Small intestine (tissue), 7 donors: ENCODE measurements around the gene RFWD3. TPM values are rescaled to one million over a fixed set of nuclear protein-coding genes. Genes with fewer than 3 reads are reported as not detected.
A peak's percentile ranks its signal among the peaks of the same experiment; 100 is the strongest.

Source experiments
- DNase-seq, 2 donors: peaks; one replicate each; pipeline versions ENCODE4 v3.0.0 to v3.0.0-alpha.2; 2013
- FAIRE-seq: peaks from 2 replicates; lab custom pipeline; 2012; peaks lifted over from hg19 to GRCh38; lab: Jason Lieb, UNC
- H3K27ac ChIP-seq, 3 donors: one replicate each; pipeline ENCODE4 v1.5.1; 2013; ENCODE audit warnings: low read length in 2 of 3, mild to moderate bottlenecking in 2 of 3, control low read depth in 1 of 3, inconsistent platforms in 1 of 3, low read depth in 1 of 3, moderate library complexity in 1 of 3
- H3K27me3 ChIP-seq, 3 donors: one replicate each; pipeline ENCODE4 v1.6.1; 2013; ENCODE audit warnings: low read length in 3 of 3, inconsistent platforms in 1 of 3; ENCODE audit not compliant: control insufficient read depth in 3 of 3, insufficient read depth in 3 of 3
- H3K36me3 ChIP-seq, 3 donors: one replicate each; pipeline ENCODE4 v1.6.1; 2013; ENCODE audit warnings: low read length in 3 of 3, inconsistent platforms in 1 of 3, low read depth in 1 of 3, mild to moderate bottlenecking in 1 of 3, moderate library complexity in 1 of 3; ENCODE audit not compliant: control insufficient read depth in 3 of 3, insufficient read depth in 2 of 3
- H3K4me1 ChIP-seq, 3 donors: one replicate each; pipeline ENCODE4 v1.6.1; 2013; ENCODE audit warnings: low read length in 2 of 3, inconsistent platforms in 1 of 3, low read depth in 1 of 3, mild to moderate bottlenecking in 1 of 3, moderate library complexity in 1 of 3; ENCODE audit not compliant: control insufficient read depth in 3 of 3, insufficient read depth in 2 of 3
- H3K4me3 ChIP-seq, 3 donors: one replicate each; pipeline ENCODE4 v1.5.1; 2013; ENCODE audit warnings: low read length in 3 of 3, control low read depth in 1 of 3, inconsistent platforms in 1 of 3, low read depth in 1 of 3, mild to moderate bottlenecking in 1 of 3, moderate library complexity in 1 of 3
- H3K9me3 ChIP-seq, 2 donors: one replicate each; pipeline ENCODE4 v1.6.1; 2013; ENCODE audit warnings: low read depth in 1 of 2, low read length in 1 of 2; ENCODE audit not compliant: control insufficient read depth in 2 of 2, insufficient read depth in 1 of 2
- WGBS, 3 donors: extraction: QIAGEN DNeasy Blood & Tissue Kit; methylation state at CpG; one replicate each; pipeline ENCODE4 v1.1.7; 2013; 5-methylcytosine and 5-hydroxymethylcytosine counted together
- polyA plus RNA-seq, 4 donors: library from polyadenylated mRNA; stranded (reverse) in 3 of 4; unstranded in 1 of 4; fragments of 200-250 nt in 3 of 4; fragments of 120-200 nt in 1 of 4; gene quantifications; one replicate each; pipeline versions ENCODE4 v1.2.1 to v1.2.3, GENCODE V29; 2013
- donor health status: healthy with polysubstance abuse.
- donor health status: control.
- donor health status: control.
- donor health status: Bipolar disorder and iron deficiency.
- donor health status: healthy.

RFWD3 gene
- polyA plus RNA-seq, 4 donors, result 5.8 to 19.4 (median 11.1) TPM

DNA sequence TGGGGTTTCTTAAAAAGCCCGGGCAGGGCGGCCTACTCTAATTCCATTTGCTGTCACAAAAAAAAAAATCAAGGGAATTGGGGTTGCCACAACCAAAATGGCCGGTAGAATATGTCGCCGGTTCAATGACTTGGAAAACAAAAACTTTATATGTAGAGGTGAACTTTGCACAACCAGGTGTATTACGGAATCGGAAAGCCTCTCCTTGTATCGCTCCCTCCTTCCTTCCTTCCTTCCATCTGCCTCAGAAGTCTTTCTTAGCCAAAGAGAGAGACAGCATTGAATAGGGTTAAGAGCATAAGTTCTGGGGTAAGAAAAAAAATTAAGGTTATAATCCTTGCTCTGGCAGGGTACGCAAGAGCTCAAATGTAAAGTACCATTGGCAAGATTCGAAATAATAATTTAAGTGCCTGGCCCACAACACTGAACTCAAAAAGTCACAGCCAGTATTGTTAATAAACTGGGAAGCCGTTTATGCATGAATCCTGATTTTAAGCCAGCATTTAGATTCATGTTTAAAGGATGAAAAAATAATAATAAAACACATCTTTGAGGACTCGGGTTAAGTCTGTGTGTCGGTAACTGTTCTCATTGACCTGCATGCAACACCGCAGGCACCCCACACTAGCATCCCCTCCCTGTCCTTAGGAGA is 59.2 kb downstream of the RFWD3 start:
- Histone ChIP-seq H3K36me3 (no peaks in the 10 kb centered on the region), H3K4me1 (peaks cover 2 to 14% (median 8%) of the 10 kb centered on the region in 3 donors), H3K4me3 (peak overlapping the region; percentile 71 to 96 (median 85)), H3K9me3 (no peaks in the 10 kb centered on the region), H3K27ac (peak overlapping the region; percentile 43 to 97 (median 95)), H3K27me3 (no peaks in the 10 kb centered on the region)
- whole genome bisulfite sequencing, 3 donors, result 20 to 28% (median 26%) methylated on average over 14 of the region's 14 CpGs
- FAIRE-seq, result no peak
- DNase-seq, result peak in 1 of 2 donors; percentile 84

DNA sequence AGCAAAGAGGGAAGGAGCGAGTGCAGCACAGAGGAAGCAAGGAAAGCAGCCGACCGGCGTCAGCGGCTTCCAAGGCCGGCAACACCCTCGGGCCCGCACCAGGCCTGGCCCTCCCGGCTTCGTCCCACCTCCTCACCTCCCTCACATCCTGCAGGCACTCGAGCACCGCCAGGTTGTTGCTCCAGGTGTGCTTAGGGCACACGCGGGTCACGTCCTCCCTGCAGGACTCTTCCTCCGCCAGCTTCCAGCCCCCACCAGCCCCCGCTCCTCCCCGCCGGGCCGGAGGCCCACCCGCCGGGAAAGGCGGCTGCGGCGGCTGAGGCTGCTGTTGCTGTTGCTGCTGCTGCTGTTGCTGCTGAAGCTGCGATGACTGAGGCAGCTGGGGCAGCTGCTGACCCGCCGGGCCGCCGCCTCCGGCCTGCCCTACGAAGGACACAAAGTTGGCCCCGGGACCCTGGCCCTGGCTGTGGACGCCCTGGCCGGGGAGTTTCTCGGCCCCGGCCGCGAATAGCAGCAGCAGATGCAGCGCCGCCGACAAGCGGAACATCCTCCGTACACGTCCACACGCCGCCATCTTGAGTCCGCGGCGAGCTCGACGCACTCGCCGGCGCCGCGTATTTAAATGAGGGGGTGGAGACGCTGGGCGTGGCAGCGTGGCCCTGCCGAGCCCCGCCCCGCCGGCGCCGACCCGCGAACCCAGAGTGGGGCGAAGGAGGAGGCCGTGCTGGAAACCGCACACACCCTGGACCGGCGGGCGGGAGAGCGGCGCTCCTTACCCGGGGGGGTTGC is 60.0 kb downstream of the RFWD3 start, which contains the start of gene GLG1:
Gene GLG1, minus strand, starts transcription at position 594 of the 789 bp plus-strand sequence. Its CDS starts 20 bp downstream, at position 574.
- DNase-seq, result peak; percentile 93 to 97
- H3K27me3 ChIP-seq, result no peaks in the 10 kb centered on the region
- H3K4me1 ChIP-seq, result peaks cover 2 to 14% (median 8%) of the 10 kb centered on the region in 3 donors
- peak within 1 kb of the TSS; percentile 71 to 96 (median 85) for H3K4me3 ChIP-seq
- no peaks in the 10 kb centered on the region for H3K9me3 ChIP-seq
- no peaks in the 10 kb centered on the region for H3K36me3 ChIP-seq
- WGBS, 3 donors, result 0 to 1% (median 0%) methylated on average over 61 to 77 of the region's 77 CpGs
- no peak for FAIRE-seq
- H3K27ac ChIP-seq, result peak within 1 kb of the TSS; percentile 94 to 97 (median 95)

DNA sequence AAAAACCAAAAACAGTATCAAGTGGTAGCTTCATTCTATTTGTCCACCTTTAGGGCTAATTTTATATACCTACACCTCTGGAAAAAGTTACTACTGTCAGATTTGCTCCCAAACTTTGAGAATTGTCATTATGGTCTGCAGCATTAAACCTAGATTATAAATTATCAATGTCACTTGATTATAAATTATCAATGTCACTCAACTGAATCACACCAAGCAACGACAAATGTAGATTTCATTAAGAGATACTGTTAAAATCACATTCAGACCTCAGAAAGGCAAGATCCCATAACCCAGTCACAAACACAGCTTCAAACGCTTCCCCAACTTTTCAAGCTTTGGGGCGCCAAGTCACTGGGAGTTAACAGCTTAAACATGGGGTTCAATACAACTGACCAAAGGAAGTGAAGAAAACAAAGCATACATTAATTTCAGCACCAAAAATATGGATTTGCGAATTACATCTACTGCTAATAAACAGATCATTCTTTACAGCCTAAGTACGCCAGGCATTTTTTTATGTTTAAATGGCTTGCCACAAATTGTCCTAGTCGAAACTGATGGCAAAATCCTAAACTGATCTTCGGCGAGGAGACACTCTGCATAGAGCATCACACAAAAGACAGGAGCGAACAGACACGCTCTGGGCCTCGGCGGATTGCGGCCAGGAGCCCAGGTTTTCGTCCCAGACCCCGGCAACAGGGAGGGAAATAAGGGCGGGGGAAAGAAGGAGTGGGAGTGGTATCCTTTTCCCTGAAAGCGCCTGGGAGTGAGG is 60.7 kb downstream of the RFWD3 start:
- Histone ChIP-seq H3K27ac (peak overlapping the region; percentile 94 to 97 (median 95)), H3K9me3 (no peaks in the 10 kb centered on the region), H3K4me3 (peak overlapping the region; percentile 71 to 96 (median 85)), H3K27me3 (no peaks in the 10 kb centered on the region), H3K36me3 (no peaks in the 10 kb centered on the region), H3K4me1 (peaks cover 2 to 14% (median 8%) of the 10 kb centered on the region in 3 donors)
- peak in 1 of 2 donors; percentile 31 for DNase-seq
- no peak for FAIRE-seq
- WGBS, 3 donors, result 1 to 3% (median 3%) methylated on average over 15 to 17 of the region's 17 CpGs

DNA sequence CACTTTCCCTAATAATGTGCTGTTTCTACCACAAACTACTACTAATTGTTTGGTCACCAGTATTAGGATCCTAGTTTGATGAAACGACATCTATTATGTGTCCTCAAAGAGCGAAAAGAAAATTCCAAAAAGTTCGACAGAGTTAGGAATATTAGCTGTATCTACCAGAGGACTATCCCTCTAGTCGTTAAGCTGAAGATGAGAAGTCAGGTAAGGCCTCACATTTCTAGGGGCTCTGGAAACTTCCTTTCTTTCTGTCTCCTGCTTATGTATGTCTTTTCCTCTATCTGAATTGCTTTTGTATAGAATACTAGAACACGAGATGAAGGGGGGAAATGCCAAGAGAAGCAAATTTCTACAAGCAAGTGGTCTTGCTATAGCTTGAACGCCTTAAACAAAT is 61.3 kb downstream of the RFWD3 start:
- Histone ChIP-seq H3K4me3 (peak overlapping the region in 2 of 3 donors; percentile 71 to 96), H3K27ac (no peak overlapping the region)
- FAIRE-seq, result no peak

DNA sequence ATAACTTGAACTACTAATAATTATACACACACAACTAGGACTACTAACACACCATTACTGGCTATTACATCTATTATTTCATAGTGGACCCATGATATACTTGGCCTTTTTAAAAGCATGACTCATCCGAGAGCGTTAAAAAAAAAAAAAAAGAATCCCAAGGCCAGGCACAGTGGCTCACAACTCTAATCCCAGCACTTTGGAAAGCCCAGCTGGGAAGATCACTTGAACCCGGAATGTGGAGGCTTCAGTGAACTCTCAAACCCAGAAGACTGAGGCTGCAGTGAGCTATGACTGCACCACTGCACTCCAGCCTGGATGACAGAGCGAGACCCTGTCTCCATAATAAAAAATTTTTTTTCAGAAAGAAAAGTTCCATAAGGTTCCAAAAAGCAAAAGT is 62.8 kb downstream of the RFWD3 start:
- FAIRE-seq (no peak), DNase-seq (peak in 1 of 2 donors; percentile 61)
- Histone ChIP-seq H3K9me3 (no peaks in the 10 kb centered on the region), H3K4me1 (peaks cover 2 to 14% (median 8%) of the 10 kb centered on the region in 3 donors), H3K27me3 (no peaks in the 10 kb centered on the region), H3K4me3 (no peak overlapping the region), H3K27ac (no peak overlapping the region), H3K36me3 (peaks cover 0 to 5% (median 0%) of the 10 kb centered on the region in 3 donors)
- 46 to 56% (median 54%) methylated on average over 4 of the region's 4 CpGs for WGBS, 3 donors

More for the DNA sequence above, 61.3 kb downstream of the RFWD3 start:
- no peak for DNase-seq
- peaks cover 2 to 14% (median 8%) of the 10 kb centered on the region in 3 donors for H3K4me1 ChIP-seq
- no peaks in the 10 kb centered on the region for H3K27me3 ChIP-seq
- peaks cover 0 to 2% (median 0%) of the 10 kb centered on the region in 3 donors for H3K36me3 ChIP-seq
- no peaks in the 10 kb centered on the region for H3K9me3 ChIP-seq
- WGBS, 3 donors, result 36 to 44% (median 42%) methylated on average over 6 of the region's 6 CpGs

DNA sequence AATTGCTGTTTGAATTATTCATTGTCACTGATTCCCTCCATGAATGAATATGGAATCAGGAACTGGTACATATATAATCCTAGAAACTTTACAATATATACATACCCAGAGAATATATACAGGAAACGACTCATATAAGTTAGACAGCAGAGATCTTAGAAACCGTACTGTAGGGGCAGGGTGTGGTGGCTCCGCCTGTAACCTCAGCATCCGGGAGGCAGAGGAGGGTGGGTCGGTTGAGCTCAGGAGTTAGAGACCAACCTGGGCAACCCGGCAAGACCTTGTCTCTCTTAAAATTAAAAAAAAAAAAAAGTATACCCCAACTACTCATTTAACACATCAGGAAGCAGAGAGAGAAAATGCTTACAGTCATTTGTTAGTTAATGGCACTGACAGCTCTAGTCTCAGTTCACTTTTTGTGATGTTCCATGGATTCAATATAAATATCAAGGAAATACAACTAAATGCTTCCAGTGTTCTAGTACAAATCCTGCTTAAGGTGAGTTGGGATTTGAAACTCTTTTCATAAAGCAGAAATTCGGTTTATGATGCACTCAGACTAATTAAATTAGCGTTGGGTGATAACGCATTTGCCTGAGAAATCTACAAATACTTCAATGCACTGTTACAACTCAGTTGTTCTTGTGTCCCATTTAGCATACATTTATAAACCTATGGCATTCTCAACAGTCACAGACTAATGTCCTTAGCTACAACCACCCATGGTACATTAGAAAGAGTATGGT is 65.4 kb downstream of the RFWD3 start:
- DNase-seq, result peak in 1 of 2 donors; percentile 48

DNA sequence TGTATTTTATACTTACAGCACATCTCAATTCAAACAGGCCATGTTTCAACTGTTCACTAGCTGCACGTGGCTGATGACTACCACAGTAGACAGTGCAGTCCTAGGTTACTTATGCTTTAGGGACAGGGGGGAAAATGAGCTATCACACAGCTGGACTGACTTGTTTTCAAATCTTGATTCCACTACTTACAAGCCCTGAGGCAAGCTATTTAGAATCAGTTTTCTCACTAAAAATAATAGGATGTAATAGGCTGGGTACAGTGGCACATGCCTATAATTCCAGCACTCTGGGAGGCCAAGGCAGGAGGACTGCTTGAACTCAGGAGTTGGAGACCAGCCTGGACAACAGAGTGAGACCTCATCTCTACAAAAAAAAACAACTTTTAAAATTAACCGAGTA is 70.1 kb downstream of the RFWD3 start:
- H3K36me3 ChIP-seq, result peaks cover 0 to 20% (median 0%) of the 10 kb centered on the region in 3 donors
- no peaks in the 10 kb centered on the region for H3K4me1 ChIP-seq
- whole genome bisulfite sequencing, 3 donors, result 94 to 98% (median 94%) methylated on average over 2 of the region's 2 CpGs
- H3K27me3 ChIP-seq, result no peaks in the 10 kb centered on the region
- H3K9me3 ChIP-seq, result no peaks in the 10 kb centered on the region
- no peak for FAIRE-seq
- H3K4me3 ChIP-seq, result no peak overlapping the region
- no peak for DNase-seq
- no peak overlapping the region for H3K27ac ChIP-seq

More for the DNA sequence above, 65.4 kb downstream of the RFWD3 start:
- no peak for FAIRE-seq
- H3K27ac ChIP-seq, result no peak overlapping the region
- peaks cover 0 to 14% (median 2%) of the 10 kb centered on the region in 3 donors for H3K4me1 ChIP-seq
- 24 to 33% (median 25%) methylated on average over 9 of the region's 9 CpGs for WGBS, 3 donors
- H3K9me3 ChIP-seq, result no peaks in the 10 kb centered on the region
- peaks cover 0 to 16% (median 0%) of the 10 kb centered on the region in 3 donors for H3K36me3 ChIP-seq
- H3K27me3 ChIP-seq, result no peaks in the 10 kb centered on the region
- H3K4me3 ChIP-seq, result no peak overlapping the region
